Smooth muscle cell (in vitro differentiated cells): ENCODE results near the gene AP3M1. TPM values are rescaled to one million over a fixed set of nuclear protein-coding genes. Genes with fewer than 3 reads are reported as not detected.

ENCODE experiments used
- DNase-seq: peaks from one replicate; lab custom pipeline; 2025; ENCODE audit not compliant: unreplicated experiment; lab: John Stamatoyannopoulos, UW
- H2AFZ ChIP-seq: fragments of 200-600 bp; sonication (generic); 2 replicates; pipeline ENCODE4 v1.6.0; 2016; ENCODE audit warnings: antibody characterized with exemption, low read depth, mild to moderate bottlenecking
- H3F3A ChIP-seq: fragments of 200-600 bp; sonication (generic); 2 replicates; pipeline ENCODE4 v1.6.0; 2017; ENCODE audit warnings: antibody characterized with exemption, low read depth
- H3K27ac ChIP-seq: fragments of 200-600 bp; sonication (generic); 2 replicates; pipeline ENCODE4 v1.5.1; 2016; ENCODE audit warnings: low read depth, mild to moderate bottlenecking
- H3K27me3 ChIP-seq: fragments of 200-600 bp; sonication (generic); 2 replicates; pipeline ENCODE4 v1.6.1; 2016; ENCODE audit warnings: low read depth, mild to moderate bottlenecking
- H3K36me3 ChIP-seq: fragments of 200-600 bp; sonication (generic); 2 replicates; pipeline ENCODE4 v1.5.1; 2016; ENCODE audit warnings: low read depth
- H3K4me1 ChIP-seq: fragments of 200-600 bp; sonication (generic); 2 replicates; pipeline ENCODE4 v1.5.1; 2016; ENCODE audit warnings: low read depth
- H3K4me2 ChIP-seq: fragments of 200-600 bp; sonication (generic); 2 replicates; pipeline ENCODE4 v1.6.0; 2016; ENCODE audit warnings: mild to moderate bottlenecking
- H3K4me3 ChIP-seq: fragments of 200-600 bp; sonication (generic); 2 replicates; pipeline ENCODE4 v1.5.1; 2016; ENCODE audit warnings: mild to moderate bottlenecking
- H3K79me2 ChIP-seq: fragments of 200-600 bp; sonication (generic); 2 replicates; pipeline ENCODE4 v1.6.0; 2016; ENCODE audit warnings: low read depth, mild to moderate bottlenecking
- H3K9ac ChIP-seq: fragments of 200-600 bp; sonication (generic); 2 replicates; pipeline ENCODE4 v1.6.0; 2016; ENCODE audit warnings: low read depth
- H3K9me3 ChIP-seq: fragments of 200-600 bp; sonication (generic); replicated peaks from 2 replicates; pipeline ENCODE4 v1.5.1; 2016; ENCODE audit warnings: low read depth
- H4K20me1 ChIP-seq: fragments of 200-600 bp; sonication (generic); 2 replicates; pipeline ENCODE4 v1.6.0; 2016; ENCODE audit warnings: low read depth
- WGBS: methylation state at CpG from one replicate; pipeline ENCODE4 v1.1.7; 2016; ENCODE audit warnings: low lambda C conversion rate; 5-methylcytosine and 5-hydroxymethylcytosine counted together
- polyA plus RNA-seq: library from polyadenylated mRNA; unstranded; fragments of >200 nt; fragmentation: Nextera tagmentation; extraction: Ambion mirVana; gene quantifications from 2 replicates; pipeline ENCODE4 v1.2.1, GENCODE V29; 2016
- total RNA-seq: library from RNA; depleted of rRNA; stranded (reverse); fragments of >200 nt; gene quantifications from 2 replicates; pipeline ENCODE4 v1.2.3, GENCODE V29; 2014
- TF ChIP-seq, protein P1 (sequence below): fragments of 200-600 bp; sonication (generic); IDR thresholded peaks from 2 replicates; pipeline ENCODE4 v1.5.1; 2017; ENCODE audit warnings: borderline replicate concordance, mild to moderate bottlenecking, antibody characterized with exemption; ENCODE audit not compliant: insufficient read depth, poor library complexity, severe bottlenecking

Gene AP3M1
- total and polyA plus RNA-seq, 2 experiments from 2014 or later = 18.3 to 29.3 TPM

DNA sequence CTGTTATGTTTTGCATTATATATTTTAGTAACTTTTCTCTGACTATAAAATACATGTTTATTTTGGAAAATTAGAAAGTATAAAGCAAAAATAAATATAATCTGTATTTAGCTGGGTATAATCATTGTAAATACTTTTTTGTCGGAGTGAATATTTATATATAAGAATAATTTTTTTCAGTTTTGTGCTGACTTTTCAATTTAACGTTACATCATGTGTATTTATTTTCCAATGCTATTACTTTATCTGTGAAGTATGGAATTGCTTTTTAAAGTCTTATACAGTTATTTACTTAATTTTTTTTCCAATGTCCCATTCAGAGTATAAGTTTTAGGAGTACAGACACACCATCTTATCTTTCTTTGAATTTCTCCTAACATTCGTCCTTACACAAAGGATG is 15.2 kb downstream of the AP3M1 start:
- no peaks in the 10 kb centered on the region for H3K4me1 ChIP-seq
- no peak overlapping the region for H3K4me3 ChIP-seq
- H3K9ac ChIP-seq = no peak overlapping the region
- no peaks in the 10 kb centered on the region for H3K27me3 ChIP-seq
- H3K9me3 ChIP-seq = no peaks in the 10 kb centered on the region
- H3K27ac ChIP-seq = no peak overlapping the region
- no peak overlapping the region for H2AFZ ChIP-seq
- peaks cover 15% of the 10 kb centered on the region for H3K79me2 ChIP-seq
- TF ChIP-seq, protein P1, sequence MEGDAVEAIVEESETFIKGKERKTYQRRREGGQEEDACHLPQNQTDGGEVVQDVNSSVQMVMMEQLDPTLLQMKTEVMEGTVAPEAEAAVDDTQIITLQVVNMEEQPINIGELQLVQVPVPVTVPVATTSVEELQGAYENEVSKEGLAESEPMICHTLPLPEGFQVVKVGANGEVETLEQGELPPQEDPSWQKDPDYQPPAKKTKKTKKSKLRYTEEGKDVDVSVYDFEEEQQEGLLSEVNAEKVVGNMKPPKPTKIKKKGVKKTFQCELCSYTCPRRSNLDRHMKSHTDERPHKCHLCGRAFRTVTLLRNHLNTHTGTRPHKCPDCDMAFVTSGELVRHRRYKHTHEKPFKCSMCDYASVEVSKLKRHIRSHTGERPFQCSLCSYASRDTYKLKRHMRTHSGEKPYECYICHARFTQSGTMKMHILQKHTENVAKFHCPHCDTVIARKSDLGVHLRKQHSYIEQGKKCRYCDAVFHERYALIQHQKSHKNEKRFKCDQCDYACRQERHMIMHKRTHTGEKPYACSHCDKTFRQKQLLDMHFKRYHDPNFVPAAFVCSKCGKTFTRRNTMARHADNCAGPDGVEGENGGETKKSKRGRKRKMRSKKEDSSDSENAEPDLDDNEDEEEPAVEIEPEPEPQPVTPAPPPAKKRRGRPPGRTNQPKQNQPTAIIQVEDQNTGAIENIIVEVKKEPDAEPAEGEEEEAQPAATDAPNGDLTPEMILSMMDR = no peak
- H3K36me3 ChIP-seq = peaks cover 27% of the 10 kb centered on the region
- H3F3A ChIP-seq = no peaks in the 10 kb centered on the region
- H3K4me2 ChIP-seq = no peak overlapping the region
- peaks cover 21% of the 10 kb centered on the region for H4K20me1 ChIP-seq
- DNase-seq = no peak
- 97% methylated on average over 3 of the region's 3 CpGs for WGBS

DNA sequence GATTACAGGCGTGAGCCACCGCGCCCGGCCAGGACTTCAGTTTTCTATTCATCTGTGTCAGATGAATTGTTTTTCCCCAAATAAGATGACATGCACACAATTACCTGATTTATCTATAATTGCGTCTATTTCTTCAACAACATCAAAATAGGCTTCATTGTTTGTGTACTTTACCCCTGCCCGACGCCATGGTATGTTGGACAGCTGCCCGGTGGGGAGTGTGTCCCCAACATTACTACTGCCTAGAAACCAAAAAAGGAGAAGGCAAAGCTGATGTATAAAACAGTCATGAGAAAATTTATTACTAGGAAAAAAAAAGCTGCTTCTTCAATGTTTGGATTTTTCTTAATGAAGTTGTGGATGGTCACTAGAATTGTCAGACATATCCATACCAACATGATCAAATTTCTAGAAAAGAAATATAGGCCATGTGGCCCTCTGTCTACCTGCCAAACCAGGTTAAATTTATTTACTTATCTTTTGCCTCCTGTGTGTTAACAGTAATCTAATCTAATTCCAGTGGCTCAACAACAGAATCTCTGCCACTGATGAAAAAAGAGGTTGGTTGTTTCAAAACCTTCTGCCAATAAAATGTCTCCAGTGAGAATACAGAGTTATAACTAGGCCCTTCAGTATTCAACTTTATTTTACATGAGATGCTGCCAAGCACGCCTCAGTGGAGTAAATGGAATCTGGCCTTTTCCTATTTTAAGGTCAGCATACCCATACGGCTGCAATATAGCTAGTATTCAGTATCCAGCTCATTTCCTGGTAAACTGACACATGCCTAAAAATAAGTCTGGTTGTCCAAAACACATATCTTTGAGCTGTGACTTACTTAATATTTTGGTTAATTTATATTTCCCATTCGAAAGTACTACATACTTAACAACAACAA is 16.5 kb downstream of the AP3M1 start:
- no peak overlapping the region for H3K9ac ChIP-seq

DNA sequence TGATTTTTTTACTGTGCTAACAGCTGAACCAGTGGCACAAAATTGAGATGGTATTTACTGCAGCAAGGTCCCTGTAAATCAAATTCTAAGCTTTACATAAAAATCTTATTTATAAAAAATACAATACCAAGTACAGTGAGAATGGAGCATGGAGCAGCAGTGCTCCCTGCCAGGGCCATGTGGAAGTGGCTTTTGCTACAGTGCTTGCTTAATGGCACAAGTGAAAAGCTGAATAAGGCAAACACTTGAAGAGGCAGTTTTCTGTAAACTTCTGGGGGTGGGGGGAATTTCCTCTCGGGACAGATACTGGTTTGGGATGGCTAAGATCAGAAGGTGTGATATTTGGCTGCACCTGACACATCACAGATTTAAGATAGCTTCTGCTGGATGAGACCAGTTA is 27.5 kb downstream of the AP3M1 start:
- WGBS = 0% methylated on average over 1 of the region's 1 CpG

More for the DNA sequence above, 16.5 kb downstream of the AP3M1 start:
- WGBS = over 99% methylated on average over 11 of the region's 11 CpGs
- no peaks in the 10 kb centered on the region for H3K4me1 ChIP-seq
- H3F3A ChIP-seq = no peaks in the 10 kb centered on the region
- no peak overlapping the region for H3K27ac ChIP-seq
- H3K4me2 ChIP-seq = no peak overlapping the region
- no peak for DNase-seq
- peaks cover 8% of the 10 kb centered on the region for H4K20me1 ChIP-seq
- no peaks in the 10 kb centered on the region for H3K9me3 ChIP-seq
- TF ChIP-seq, protein P1 = no peak
- H3K27me3 ChIP-seq = no peaks in the 10 kb centered on the region
- H2AFZ ChIP-seq = no peak overlapping the region
- H3K4me3 ChIP-seq = no peak overlapping the region
- peaks cover 27% of the 10 kb centered on the region for H3K36me3 ChIP-seq
- H3K79me2 ChIP-seq = peaks cover 8% of the 10 kb centered on the region

More for the DNA sequence above, 27.5 kb downstream of the AP3M1 start:
- TF ChIP-seq, protein P1 = no peak
- peaks cover 41% of the 10 kb centered on the region for H4K20me1 ChIP-seq
- H3K27ac ChIP-seq = no peak overlapping the region
- H3K79me2 ChIP-seq = no peaks in the 10 kb centered on the region
- peaks cover 47% of the 10 kb centered on the region for H3F3A ChIP-seq
- no peaks in the 10 kb centered on the region for H3K27me3 ChIP-seq
- H3K36me3 ChIP-seq = peaks cover 9% of the 10 kb centered on the region
- H3K9me3 ChIP-seq = no peaks in the 10 kb centered on the region
- H3K4me3 ChIP-seq = no peak overlapping the region
- no peak overlapping the region for H3K4me2 ChIP-seq
- no peak overlapping the region for H2AFZ ChIP-seq
- H3K9ac ChIP-seq = no peak overlapping the region
- no peak for DNase-seq
- H3K4me1 ChIP-seq = no peaks in the 10 kb centered on the region
